Measurements from ENCODE around the gene F3.
A peak's percentile ranks its signal among the peaks of the same experiment; 100 is the strongest.

The F3 gene

DNA sequence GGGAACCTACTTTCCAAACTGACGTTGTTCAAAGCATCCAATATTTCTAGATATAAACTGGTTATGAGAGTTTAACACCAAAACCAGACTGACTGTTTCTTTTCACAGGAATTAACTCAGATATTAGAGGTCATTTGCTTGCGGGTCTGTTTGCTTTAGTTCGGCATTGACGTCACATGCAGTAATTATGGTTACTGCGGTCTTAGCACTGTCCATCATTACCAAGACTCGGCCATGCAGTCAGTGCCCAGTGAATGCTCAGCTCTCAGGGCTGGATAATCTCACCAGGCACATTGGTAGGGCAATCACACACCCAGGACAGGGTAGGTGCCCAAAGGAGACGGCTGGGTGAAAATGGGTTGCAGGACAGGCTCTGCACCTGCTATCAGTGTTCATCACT lies 9.9 kb upstream of the F3 start:
- DNase-seq: no peak

- no peak for DNase-seq
Measured at GRCh38 chr1:94550800-94551241, 9.3 kb upstream of the F3 start.

DNA sequence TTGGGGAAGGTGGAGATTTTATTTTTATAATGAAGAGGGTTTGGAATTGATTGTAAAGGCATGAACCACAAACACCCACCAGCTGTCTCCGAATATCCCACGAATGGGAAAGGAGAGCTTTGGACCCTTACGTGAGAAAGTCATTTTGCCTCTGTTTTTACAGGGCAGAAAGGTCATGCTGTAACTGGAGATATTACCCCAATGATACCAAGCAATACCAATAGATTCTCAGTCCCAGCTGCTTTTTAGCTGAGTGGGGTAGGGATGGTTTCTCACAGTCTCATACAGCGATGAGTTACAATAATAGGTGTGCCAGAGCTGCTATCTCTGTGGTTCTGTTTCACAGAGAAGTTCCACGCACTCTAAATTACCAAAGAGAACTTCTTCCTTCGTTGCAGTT lies 8.8 kb upstream of the F3 start:
- DNase-seq: no peak

DNA sequence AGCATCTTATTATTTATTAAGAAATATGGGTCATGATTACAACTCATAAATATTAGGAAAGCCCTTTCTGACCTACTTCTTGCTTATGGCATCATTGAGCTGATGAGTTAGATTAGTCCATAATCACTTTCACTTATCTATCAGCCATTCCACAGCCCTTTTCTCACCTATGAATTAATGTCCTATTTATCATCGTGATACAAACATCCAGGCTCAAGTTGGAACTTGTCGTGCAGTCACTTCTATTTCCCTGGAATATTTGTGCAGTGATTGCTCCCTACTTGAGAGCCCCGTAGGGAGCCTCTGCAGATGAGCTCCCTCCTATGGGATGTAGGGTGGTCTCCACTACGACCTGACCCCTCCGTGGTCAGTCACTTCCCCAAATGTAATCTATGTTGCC lies 8.1 kb upstream of the F3 start:
- DNase-seq: no peak

DNA sequence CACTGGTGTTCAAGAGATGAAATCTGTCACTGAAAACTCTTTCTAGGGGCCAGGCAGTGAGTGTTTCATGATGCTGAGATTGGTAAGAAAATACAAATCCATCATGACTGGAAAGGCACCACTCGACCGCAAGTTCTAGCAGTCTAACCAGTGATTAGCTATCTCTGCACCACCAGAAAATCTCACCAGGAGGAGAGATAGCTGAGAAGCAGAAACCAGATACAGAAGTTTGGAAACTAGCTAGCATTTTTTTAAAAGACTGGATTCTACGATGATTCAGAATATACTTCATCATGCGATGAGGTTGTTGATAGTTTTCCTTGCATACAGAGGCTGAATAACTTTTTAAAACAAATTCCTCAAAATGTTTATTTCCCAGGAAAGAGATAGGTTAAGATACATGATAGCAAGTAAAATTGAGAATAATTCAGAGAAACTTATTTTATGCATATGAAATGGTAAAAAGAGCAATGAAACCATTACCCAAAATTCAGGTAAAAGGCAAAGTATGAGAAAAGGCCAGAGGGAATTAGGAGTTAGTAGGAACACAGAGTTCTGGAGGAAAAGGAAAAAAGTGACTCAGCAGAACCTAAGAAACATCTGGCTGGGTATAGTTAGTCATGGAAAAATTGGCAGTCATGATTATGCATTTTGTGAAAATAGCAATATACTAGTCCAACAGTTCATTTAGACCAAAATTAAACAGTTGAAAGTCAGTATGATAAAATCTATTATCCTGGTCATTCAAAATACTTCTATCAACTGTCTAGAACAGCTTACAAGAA lies 3.3 kb upstream of the F3 start:
- DNase-seq: no peak

GRCh38 chr1:94543893-94544635 lies 2.5 kb upstream of the F3 start:
- no peak for DNase-seq

DNA sequence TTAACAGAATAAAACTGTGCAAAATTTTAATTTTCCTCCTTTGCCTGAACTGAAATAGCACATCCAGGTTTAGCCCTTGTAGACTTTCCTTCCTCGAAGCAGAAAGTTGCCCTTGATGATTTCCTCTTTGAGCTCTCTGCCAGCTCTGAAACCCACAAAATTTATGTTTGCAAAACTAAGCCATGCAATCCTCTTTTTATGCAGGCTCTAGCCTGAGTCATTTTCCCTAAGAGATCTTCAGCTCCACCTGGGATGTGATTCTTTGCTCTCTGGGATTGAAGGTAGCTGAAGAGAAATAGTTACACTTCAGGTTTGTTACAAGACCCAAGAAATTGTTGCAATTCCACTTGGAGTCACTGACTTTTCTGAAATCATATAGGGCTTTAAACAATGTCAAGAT lies 1.4 kb upstream of the F3 start:
- no peak for DNase-seq

DNA sequence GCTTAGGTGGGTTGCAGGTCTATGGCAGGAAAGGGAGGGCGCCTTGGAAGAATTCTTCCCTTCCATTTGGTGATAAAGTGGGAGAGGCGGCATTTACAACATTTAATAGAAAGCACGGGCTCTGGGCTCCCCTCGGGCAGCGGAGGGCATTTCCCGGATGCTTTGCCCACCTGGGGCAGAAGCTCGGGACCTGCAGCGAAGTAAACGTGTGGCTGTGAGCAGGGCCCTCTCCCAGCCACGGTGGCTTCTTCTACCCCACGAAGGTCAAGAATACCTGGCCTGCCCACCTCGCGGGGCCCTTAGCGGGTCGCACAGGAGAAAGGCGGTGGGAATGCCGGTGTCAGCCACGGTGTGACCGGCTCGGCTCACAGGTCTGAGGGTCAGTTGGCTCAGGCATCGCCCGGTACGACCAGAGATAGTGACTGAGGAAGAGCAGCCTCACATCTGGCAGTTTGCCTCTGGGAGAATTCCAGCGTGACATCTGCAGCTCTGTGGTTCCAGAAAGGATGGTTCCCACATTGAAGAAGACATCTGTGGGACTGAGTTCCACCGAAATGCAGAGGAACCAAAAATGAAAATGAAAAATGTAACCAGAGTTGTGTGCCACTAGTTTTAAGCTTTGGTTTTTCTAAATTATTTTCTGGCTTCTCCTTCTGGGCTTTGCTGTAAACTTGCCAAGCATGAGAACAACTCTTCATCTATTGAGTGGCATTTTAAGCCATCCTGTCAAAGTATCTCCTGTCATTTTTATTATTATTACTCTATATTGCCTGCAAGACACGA lies 720 bp upstream of the F3 start:
- DNase-seq: peak; percentile 72

DNA sequence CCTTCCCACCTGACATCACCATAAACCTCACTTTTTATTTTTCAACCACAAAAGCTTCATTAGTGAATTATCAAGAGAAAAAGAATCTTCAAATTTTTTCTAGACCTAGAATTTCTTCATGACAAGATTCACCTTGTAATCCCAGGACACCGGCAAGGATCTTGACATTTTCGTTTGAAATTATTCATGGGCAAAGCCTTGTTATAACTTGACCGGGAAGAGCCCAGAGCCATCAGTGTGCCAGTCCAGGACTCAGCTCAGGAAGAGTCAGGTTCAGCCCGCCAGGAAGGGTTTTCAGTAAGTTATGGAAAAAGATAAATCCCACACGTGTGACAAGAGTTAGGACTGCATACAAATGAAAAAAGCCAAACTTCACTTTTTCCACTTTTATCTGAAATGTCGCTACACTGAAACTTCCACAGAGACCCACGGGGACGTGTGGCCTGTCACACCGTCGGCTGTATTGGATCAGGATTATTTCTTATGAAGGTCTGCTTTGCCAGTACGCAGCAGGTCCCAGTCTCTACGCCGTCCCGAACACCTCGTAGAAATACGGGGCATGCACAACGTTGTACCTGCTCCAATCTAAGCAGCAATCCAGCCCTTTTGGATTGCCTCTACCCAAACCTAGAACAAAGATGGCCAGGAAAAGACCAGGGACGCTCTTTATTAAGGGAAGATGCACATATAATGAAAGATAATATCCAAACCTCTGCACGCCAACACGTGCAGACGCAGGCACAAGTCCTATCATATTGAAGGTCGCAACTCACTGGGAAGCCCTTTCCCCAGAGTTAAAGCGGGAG lies 916 bp downstream of the F3 start:
- no peak for DNase-seq

DNA sequence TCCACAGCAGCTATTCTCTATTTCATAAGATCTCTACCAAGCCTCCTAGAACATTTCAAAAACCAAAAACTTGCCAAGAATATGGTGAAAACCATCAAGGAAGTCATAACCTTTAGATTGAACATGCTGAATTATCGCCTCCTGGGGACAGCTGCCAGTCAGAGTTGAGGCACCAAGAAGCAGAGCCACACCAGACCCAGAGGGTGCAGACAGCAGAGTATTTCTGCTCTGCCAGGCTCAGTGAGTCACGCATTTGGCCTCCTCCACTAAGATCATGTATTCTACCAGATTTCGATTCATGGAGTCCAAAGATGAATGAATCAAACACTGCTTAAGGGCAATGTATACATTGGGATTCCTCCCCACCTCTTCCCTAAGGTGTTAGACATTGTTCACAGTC lies 2.1 kb downstream of the F3 start:
- DNase-seq: no peak

GRCh38 chr1:94538243-94538827 lies 3.2 kb downstream of the F3 start:
- DNase-seq: no peak

GRCh38 chr1:94537254-94537653 lies 4.3 kb downstream of the F3 start:
- no peak for DNase-seq

GRCh38 chr1:94535879-94536278 lies 5.7 kb downstream of the F3 start:
- no peak for DNase-seq

DNA sequence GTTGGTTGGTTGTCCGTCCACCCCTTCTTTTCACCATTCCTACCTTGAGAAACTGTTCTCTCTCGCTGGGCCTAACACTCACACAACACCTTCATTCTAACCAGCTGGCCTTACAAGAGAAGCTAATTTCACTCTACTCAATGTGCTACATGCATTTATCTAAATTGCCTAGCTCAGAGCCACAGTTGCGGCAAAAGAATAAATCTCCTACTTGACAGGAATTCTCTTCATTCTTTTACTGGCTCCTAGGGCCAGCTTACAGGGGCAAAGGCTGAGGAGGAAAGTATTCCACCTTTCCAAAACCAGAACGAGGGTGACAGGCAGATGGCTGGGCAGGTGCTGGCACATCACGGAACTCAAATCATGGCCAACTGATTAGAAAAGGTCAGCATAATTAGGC lies 6.5 kb downstream of the F3 start:
- DNase-seq: no peak

DNA sequence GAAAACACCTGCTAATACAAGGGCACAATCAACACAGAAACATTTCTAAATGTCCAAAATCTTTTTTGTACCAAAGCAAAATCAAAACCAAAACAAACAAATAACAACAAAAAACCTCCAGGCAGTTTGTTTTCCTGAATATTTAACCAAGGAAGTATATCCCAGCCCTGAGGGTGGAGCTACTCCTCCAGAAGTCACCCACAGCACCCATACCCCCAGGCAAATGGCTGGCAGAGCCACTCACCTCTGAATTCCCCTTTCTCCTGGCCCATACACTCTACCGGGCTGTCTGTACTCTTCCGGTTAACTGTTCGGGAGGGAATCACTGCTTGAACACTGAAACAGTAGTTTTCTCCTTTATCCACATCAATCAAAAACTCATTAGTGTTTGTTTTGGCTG lies 9.5 kb downstream of the F3 start:
- DNase-seq: no peak

DNA sequence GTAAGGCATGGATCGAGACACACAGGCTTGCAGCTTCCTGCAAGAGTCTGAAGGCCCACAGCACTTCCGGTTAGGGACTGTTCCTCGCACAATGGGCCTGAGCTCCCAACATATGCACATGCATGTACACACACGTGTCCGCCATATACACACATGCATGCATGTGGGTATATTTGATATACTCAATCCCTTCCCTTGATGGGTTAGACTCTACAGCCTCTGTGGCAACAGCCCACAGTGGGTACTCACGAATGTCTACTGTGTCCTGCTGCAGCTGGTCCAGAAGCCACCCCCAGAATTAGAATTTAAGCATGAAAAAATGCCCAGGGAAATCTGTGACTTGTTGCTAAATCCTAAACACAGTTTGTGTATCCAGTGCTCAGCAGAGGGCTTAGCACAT lies 9.9 kb downstream of the F3 start:
- no peak for DNase-seq

DNA sequence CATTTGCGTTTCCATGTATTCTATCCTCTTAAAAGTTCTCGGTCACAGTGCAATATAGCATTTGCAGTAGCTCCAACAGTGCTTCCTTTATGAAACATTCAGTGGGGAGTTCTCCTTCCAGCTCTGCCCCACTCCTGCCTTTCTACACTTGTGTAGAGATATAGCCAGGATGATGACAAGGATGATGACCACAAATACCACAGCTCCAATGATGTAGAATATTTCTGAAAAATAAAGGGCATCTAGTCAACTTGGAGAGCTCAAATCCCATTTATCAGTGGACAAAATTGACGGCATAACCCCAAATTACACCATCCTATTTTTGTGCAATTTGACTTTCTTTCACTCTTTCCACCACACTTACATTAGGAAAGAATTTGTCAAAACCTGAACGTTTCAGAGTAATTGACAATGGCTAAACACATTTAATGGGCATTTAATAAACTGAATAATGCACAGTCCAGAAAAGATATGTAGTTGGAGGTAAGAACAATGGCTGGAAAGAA lies 11.1 kb downstream of the F3 start:
- no peak for DNase-seq

GRCh38 chr1:94529416-94529815 lies 12.1 kb downstream of the F3 start:
- DNase-seq: no peak

DNA sequence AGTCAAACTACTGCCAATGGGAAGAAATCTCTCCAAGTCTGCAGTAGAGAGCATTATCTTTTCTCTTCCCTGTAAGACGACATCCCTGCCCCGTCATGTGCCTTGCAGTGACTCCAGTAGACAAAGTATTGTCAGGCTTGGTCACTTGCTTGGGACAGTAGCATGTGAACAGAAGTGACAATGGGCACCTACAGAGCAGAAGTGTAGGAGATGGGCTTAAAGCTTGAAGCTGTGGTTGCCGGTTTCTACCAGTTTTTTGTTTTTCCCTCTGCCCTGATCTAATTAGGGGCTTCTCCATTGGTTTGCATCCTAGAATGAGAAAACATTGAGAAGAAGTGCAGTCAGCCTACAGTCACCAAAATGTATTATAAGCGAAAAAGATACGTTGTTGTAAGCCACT lies 12.7 kb downstream of the F3 start:
- no peak for DNase-seq

GRCh38 chr1:94528299-94528698 lies 13.3 kb downstream of the F3 start:
- DNase-seq: no peak

- DNase-seq: peak; percentile 63
Measured at GRCh38 chr1:94527447-94528031, 14.0 kb downstream of the F3 start.
